AG09319 (cell line): ENCODE results near the gene SNRK.

Source experiments
- DNase-seq: peaks from one replicate; pipeline ENCODE4 v3.0.0-alpha.2; 2010; ENCODE audit warnings: low read depth; ENCODE audit errors: extremely low read depth
- CTCF ChIP-seq: IDR thresholded peaks from 2 replicates; pipeline ENCODE4 v1.5.1; 2011; ENCODE audit warnings: low read depth, mild to moderate bottlenecking, inconsistent platforms, low read length, moderate library complexity

The SNRK gene

GRCh38 chr3:43256714-43257461 lies 29.5 kb upstream of the SNRK start:
- no peak for DNase-seq
- no peak for TF ChIP-seq CTCF

GRCh38 chr3:43257850-43258249 lies 28.5 kb upstream of the SNRK start:
- no peak for DNase-seq
- TF ChIP-seq CTCF: no peak

GRCh38 chr3:43259626-43260025 lies 26.7 kb upstream of the SNRK start:
- no peak for TF ChIP-seq CTCF
- no peak for DNase-seq

GRCh38 chr3:43260412-43260811 lies 25.9 kb upstream of the SNRK start:
- no peak for TF ChIP-seq CTCF
- no peak for DNase-seq

GRCh38 chr3:43262194-43262593 lies 24.1 kb upstream of the SNRK start:
- no peak for DNase-seq
- no peak for TF ChIP-seq CTCF

GRCh38 chr3:43266451-43266850 lies 19.9 kb upstream of the SNRK start:
- TF ChIP-seq CTCF: no peak
- no peak for DNase-seq

- no peak for DNase-seq
- no peak for TF ChIP-seq CTCF
These were observed 19.3 kb upstream of the SNRK start for GRCh38 chr3:43266995-43267394.
